Coronary artery (tissue), 2 donors: ENCODE measurements around the gene HOXD8.

ENCODE experiments used
- DNase-seq: peaks from one replicate; pipeline ENCODE4 v3.0.0-alpha.2; 2017; ENCODE audit warnings: low spot score
- H3K27ac ChIP-seq, 2 donors: fragments of 200-600 bp; sonication (generic); one replicate each; pipeline ENCODE4 v1.5.1; 2016 to 2019
- H3K4me3 ChIP-seq: fragments of 200-600 bp; sonication (generic); 2 replicates; pipeline ENCODE4 v1.5.1; 2016; ENCODE audit warnings: mild to moderate bottlenecking, moderate library complexity
- CTCF ChIP-seq: fragments of 200-600 bp; sonication (generic); IDR thresholded peaks from one replicate; pipeline ENCODE4 v1.5.1; 2019; ENCODE audit warnings: antibody characterized with exemption

The HOXD8 gene

DNA sequence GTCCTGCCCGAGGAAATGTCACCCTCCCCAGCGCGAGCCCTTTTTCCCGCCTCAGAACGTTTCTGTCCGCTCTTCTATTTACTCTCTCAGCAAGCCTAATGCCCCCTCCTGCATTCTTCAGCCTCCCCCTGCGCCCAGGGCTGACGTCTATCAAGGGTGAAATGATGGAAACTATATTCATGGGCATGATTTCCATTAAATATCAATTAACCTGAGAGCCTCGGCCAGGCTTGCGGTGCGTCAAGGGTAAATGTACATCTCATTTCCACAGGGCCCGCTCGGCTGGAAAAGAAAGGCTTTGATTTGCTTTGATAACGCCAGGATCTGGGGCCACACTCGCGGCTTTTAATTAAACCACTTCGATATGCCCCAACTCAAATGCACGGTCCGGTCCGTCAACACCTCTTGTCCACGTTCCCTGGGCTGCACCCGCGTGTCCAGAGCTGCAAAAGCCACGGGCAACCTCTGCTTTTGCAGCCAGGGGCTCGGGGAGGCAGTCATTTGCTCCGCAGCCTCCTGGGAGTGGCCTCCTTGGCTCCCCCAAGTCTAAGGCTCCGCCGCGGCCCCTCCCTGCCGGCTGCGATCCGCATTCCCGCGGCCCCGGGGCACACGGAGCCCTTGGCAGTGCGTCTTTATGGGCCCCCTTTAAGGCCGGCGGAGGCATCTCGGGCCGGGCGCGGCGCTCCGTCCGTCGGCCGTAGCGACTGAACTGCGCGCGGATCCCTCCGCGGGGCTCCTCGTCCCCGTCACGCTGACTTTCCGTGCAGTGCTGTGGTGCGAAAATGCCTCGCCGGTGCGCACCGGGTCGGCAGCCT is at the start of gene HOXD8:
Gene HOXD8 (plus strand): TSS at position 724 of the 815 bp plus-strand sequence. CDS start 662 bp downstream, outside the sequence.
- Histone ChIP-seq H3K27ac (peak within 1 kb of the TSS; percentile 36 to 78), H3K4me3 (peak within 1 kb of the TSS; percentile 68)
- no peak for DNase-seq
- TF ChIP-seq CTCF = no peak

- DNase-seq = peak; percentile 69
- peak; percentile 15 for TF ChIP-seq CTCF
- H3K4me3 ChIP-seq = peak overlapping the region; percentile 56
- no peak overlapping the region for H3K27ac ChIP-seq
Measured at GRCh38 chr2:176079831-176080539, 49.5 kb upstream of the HOXD8 start.

GRCh38 chr2:176080540-176081375 is 48.7 kb upstream of the HOXD8 start:
- no peak overlapping the region for H3K27ac ChIP-seq
- no peak for TF ChIP-seq CTCF
- H3K4me3 ChIP-seq = peak overlapping the region; percentile 56
- peak; percentile 33 for DNase-seq

- H3K27ac ChIP-seq = no peak overlapping the region
- H3K4me3 ChIP-seq = no peak overlapping the region
- peak; percentile 26 for DNase-seq
- no peak for TF ChIP-seq CTCF
Measured at GRCh38 chr2:176081376-176081836, 48.1 kb upstream of the HOXD8 start.

GRCh38 chr2:176081837-176082524 is 47.5 kb upstream of the HOXD8 start:
- Histone ChIP-seq H3K4me3 (peak overlapping the region; percentile 41), H3K27ac (no peak overlapping the region)
- no peak for TF ChIP-seq CTCF
- peak; percentile 64 for DNase-seq

GRCh38 chr2:176082525-176082823 is 47.0 kb upstream of the HOXD8 start:
- DNase-seq = no peak
- no peak overlapping the region for H3K27ac ChIP-seq
- H3K4me3 ChIP-seq = peak overlapping the region; percentile 41
- TF ChIP-seq CTCF = no peak
